Spleen (tissue), 7 donors: ENCODE results near the gene SORCS2.

ENCODE experiments used
- POLR2AphosphoS5 ChIP-seq, 3 donors: sonication (generic); formaldehyde crosslinking; IDR thresholded peaks; one replicate each; pipeline ENCODE4 v1.5.1; 2017; ENCODE audit warnings: antibody characterized with exemption in 3 of 3
- TF ChIP-seq, protein P1 (sequence below), 11 experiments: fragments of 200-600 bp in 7 of 11; fragments of 450-650 bp in 4 of 11; sonication (generic) in 4 of 11; IDR thresholded peaks in 8 of 11; conservative IDR thresholded peaks in 3 of 11; 1 replicate in 7 of 11; 2 replicates in 4 of 11; pipeline versions ENCODE4 v1.4.0 to v1.8.0; 2016 to 2021; ENCODE audit warnings: antibody characterized with exemption in 11 of 11, inconsistent platforms in 4 of 11, mild to moderate bottlenecking in 1 of 11
- donor health status: DM: no; HTN: no; CAD: no; lungs with moderate emphysema.
- donor health status: DM: no; HTN: no; CAD: no.
- donor health status: DM: no; HTN: no; CAD: no.

- TF ChIP-seq POLR2AphosphoS5 (IDR thresholded peaks at IDR 0.05): no peak
- TF ChIP-seq, protein P1, sequence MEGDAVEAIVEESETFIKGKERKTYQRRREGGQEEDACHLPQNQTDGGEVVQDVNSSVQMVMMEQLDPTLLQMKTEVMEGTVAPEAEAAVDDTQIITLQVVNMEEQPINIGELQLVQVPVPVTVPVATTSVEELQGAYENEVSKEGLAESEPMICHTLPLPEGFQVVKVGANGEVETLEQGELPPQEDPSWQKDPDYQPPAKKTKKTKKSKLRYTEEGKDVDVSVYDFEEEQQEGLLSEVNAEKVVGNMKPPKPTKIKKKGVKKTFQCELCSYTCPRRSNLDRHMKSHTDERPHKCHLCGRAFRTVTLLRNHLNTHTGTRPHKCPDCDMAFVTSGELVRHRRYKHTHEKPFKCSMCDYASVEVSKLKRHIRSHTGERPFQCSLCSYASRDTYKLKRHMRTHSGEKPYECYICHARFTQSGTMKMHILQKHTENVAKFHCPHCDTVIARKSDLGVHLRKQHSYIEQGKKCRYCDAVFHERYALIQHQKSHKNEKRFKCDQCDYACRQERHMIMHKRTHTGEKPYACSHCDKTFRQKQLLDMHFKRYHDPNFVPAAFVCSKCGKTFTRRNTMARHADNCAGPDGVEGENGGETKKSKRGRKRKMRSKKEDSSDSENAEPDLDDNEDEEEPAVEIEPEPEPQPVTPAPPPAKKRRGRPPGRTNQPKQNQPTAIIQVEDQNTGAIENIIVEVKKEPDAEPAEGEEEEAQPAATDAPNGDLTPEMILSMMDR (IDR thresholded peaks at IDR 0.05 in 8 of 11, conservative IDR thresholded peaks at IDR 0.05 in 3 of 11): no peak
Measured at GRCh38 chr4:7547368-7548040, 355.2 kb downstream of the SORCS2 start.
